Astrocyte of the cerebellum (primary cell): ENCODE measurements around the gene EZH1.

Experiments
- DNase-seq: peaks from one replicate; pipeline ENCODE4 v3.0.0-alpha.2; 2011; ENCODE audit warnings: low read depth
- H3K4me3 ChIP-seq: 2 replicates; pipeline ENCODE4 v1.5.1; 2011; ENCODE audit warnings: mild to moderate bottlenecking, low read depth, low read length, moderate library complexity
- CTCF ChIP-seq: IDR thresholded peaks from 2 replicates; pipeline ENCODE4 v1.5.1; 2012; ENCODE audit warnings: low read length, low read depth, moderate library complexity, mild to moderate bottlenecking; ENCODE audit errors: missing control alignments
- in situ Hi-C: cut with HindIII; loops from 2 replicates; pipeline ENCODE4 v1.10.0; 2017; ENCODE audit warnings: low sequenced_read_pairs

The EZH1 gene

GRCh38 chr17:42744806-42745617 is at the start of gene EZH1:
TSS of gene EZH1 (minus strand) at chr17:42745040. CDS start at chr17:42728941, 16,099 bp downstream.
- H3K4me3 ChIP-seq = peak within 1 kb of the TSS; percentile 85
- in situ Hi-C loops = no loop called here

GRCh38 chr17:42792545-42792944 is 47.7 kb upstream of the EZH1 start:
- no peak overlapping the region for H3K4me3 ChIP-seq
- no peak for DNase-seq
- in situ Hi-C loops = no loop called here
- TF ChIP-seq CTCF = no peak

More at GRCh38 chr17:42744806-42745617, at the start of gene EZH1:
- TF ChIP-seq CTCF = no peak
- peak; percentile 65 for DNase-seq

GRCh38 chr17:42791948-42792347 is 47.1 kb upstream of the EZH1 start:
- in situ Hi-C loops = no loop called here
- no peak for TF ChIP-seq CTCF

GRCh38 chr17:42787266-42787665 is 42.4 kb upstream of the EZH1 start:
- H3K4me3 ChIP-seq = no peak overlapping the region
- in situ Hi-C loops = no loop called here
- DNase-seq = no peak
- no peak for TF ChIP-seq CTCF

More at GRCh38 chr17:42791948-42792347, 47.1 kb upstream of the EZH1 start:
- DNase-seq = no peak
- H3K4me3 ChIP-seq = no peak overlapping the region

- no peak for DNase-seq
- H3K4me3 ChIP-seq = no peak overlapping the region
- TF ChIP-seq CTCF = no peak
- in situ Hi-C loops = no loop called here
Observed at GRCh38 chr17:42784811-42785592, 40.2 kb upstream of the EZH1 start.

GRCh38 chr17:42784409-42784808 is 39.6 kb upstream of the EZH1 start:
- TF ChIP-seq CTCF = no peak
- in situ Hi-C loops = no loop called here
- no peak for DNase-seq
- no peak overlapping the region for H3K4me3 ChIP-seq
